ENCODE results near the gene ZNF532.

The ZNF532 gene

DNA sequence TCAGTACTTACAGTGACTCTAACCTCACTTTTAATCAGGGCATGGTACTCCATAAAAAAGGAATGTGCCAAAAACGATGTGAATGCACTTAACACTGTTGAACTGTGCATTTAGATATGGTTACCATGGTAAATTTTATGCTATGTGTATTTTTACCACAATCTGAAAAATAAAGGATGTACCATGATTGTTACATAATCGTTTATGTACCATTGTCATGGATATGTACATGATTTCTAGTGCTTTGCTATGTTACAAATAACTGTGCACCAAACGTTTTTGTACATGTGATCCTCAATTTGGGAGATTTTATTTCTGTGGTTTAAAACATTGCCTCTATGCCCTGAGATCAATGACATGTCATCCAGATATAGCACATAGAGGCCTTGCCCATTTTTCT is 21.8 kb downstream of the ZNF532 start:
- Histone ChIP-seq H3K4me1 (ENCODE audit: insufficient read depth, low read length, poor library complexity, severe bottlenecking) (peaks cover 10% of the 10 kb centered on the region), H4K20me1 (ENCODE audit: insufficient read depth, low read length, poor library complexity, severe bottlenecking) (no peaks in the 10 kb centered on the region), H3K9me3 (ENCODE audit: insufficient read depth, low read depth, low read length) (no peaks in the 10 kb centered on the region), H3F3A (ENCODE audit: low read depth) (no peaks in the 10 kb centered on the region), H3K36me3 (ENCODE audit: insufficient read depth, low read length) (no peaks in the 10 kb centered on the region), H3K4me2 (ENCODE audit: low read depth, low read length, poor library complexity, severe bottlenecking) (no peak overlapping the region), H3K9me2 (replicated peaks; ENCODE audit: low read depth, low read length) (no peaks in the 10 kb centered on the region), H3K9ac (ENCODE audit: low read depth, low read length, poor library complexity, severe bottlenecking) (no peak overlapping the region), H3K79me2 (ENCODE audit: insufficient read depth, low read length) (no peaks in the 10 kb centered on the region), H3K27me3 (ENCODE audit: insufficient read depth, low read length, poor library complexity, severe bottlenecking) (peaks cover 15% of the 10 kb centered on the region), H3K4me3 (ENCODE audit: low read length, poor library complexity, severe bottlenecking) (no peak overlapping the region), H2AFZ (ENCODE audit: low read length) (no peak overlapping the region)
- no peak for TF ChIP-seq EZH2phosphoT487 (IDR thresholded peaks at IDR 0.05; ENCODE audit: borderline replicate concordance)
- TF ChIP-seq, protein P1, sequence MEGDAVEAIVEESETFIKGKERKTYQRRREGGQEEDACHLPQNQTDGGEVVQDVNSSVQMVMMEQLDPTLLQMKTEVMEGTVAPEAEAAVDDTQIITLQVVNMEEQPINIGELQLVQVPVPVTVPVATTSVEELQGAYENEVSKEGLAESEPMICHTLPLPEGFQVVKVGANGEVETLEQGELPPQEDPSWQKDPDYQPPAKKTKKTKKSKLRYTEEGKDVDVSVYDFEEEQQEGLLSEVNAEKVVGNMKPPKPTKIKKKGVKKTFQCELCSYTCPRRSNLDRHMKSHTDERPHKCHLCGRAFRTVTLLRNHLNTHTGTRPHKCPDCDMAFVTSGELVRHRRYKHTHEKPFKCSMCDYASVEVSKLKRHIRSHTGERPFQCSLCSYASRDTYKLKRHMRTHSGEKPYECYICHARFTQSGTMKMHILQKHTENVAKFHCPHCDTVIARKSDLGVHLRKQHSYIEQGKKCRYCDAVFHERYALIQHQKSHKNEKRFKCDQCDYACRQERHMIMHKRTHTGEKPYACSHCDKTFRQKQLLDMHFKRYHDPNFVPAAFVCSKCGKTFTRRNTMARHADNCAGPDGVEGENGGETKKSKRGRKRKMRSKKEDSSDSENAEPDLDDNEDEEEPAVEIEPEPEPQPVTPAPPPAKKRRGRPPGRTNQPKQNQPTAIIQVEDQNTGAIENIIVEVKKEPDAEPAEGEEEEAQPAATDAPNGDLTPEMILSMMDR (conservative IDR thresholded peaks at IDR 0.05; ENCODE audit: low read length): no peak

- Histone ChIP-seq H3K4me3 (ENCODE audit: low read length, poor library complexity, severe bottlenecking) (no peak overlapping the region), H3K9me2 (replicated peaks; ENCODE audit: low read depth, low read length) (no peaks in the 10 kb centered on the region), H4K20me1 (ENCODE audit: insufficient read depth, low read length, poor library complexity, severe bottlenecking) (no peaks in the 10 kb centered on the region), H3K9me3 (ENCODE audit: insufficient read depth, low read depth, low read length) (no peaks in the 10 kb centered on the region), H3K4me1 (ENCODE audit: insufficient read depth, low read length, poor library complexity, severe bottlenecking) (peaks cover 10% of the 10 kb centered on the region), H3K4me2 (ENCODE audit: low read depth, low read length, poor library complexity, severe bottlenecking) (peak overlapping the region; percentile 53), H3K79me2 (ENCODE audit: insufficient read depth, low read length) (no peaks in the 10 kb centered on the region), H2AFZ (ENCODE audit: low read length) (no peak overlapping the region), H3F3A (ENCODE audit: low read depth) (no peaks in the 10 kb centered on the region), H3K27me3 (ENCODE audit: insufficient read depth, low read length, poor library complexity, severe bottlenecking) (peaks cover 15% of the 10 kb centered on the region), H3K36me3 (ENCODE audit: insufficient read depth, low read length) (no peaks in the 10 kb centered on the region), H3K9ac (ENCODE audit: low read depth, low read length, poor library complexity, severe bottlenecking) (no peak overlapping the region)
- TF ChIP-seq, protein P1 (conservative IDR thresholded peaks at IDR 0.05; ENCODE audit: low read length): no peak
- no peak for TF ChIP-seq EZH2phosphoT487 (IDR thresholded peaks at IDR 0.05; ENCODE audit: borderline replicate concordance)
Observed at GRCh38 chr18:58886864-58887612, 22.4 kb downstream of the ZNF532 start.

- H3K36me3 ChIP-seq (ENCODE audit: insufficient read depth, low read length): no peaks in the 10 kb centered on the region
- no peaks in the 10 kb centered on the region for H3F3A ChIP-seq (ENCODE audit: low read depth)
- peak overlapping the region; percentile 12 for H3K4me3 ChIP-seq (ENCODE audit: low read length, poor library complexity, severe bottlenecking)
- TF ChIP-seq EZH2phosphoT487 (IDR thresholded peaks at IDR 0.05; ENCODE audit: borderline replicate concordance): peak; percentile 19; the same call in 1 of the 2 replicates
- TF ChIP-seq, protein P1 (conservative IDR thresholded peaks at IDR 0.05; ENCODE audit: low read length): no peak
- no peaks in the 10 kb centered on the region for H3K9me3 ChIP-seq (ENCODE audit: insufficient read depth, low read depth, low read length)
- H4K20me1 ChIP-seq (ENCODE audit: insufficient read depth, low read length, poor library complexity, severe bottlenecking): no peaks in the 10 kb centered on the region
- no peaks in the 10 kb centered on the region for H3K79me2 ChIP-seq (ENCODE audit: insufficient read depth, low read length)
- peaks cover 10% of the 10 kb centered on the region for H3K4me1 ChIP-seq (ENCODE audit: insufficient read depth, low read length, poor library complexity, severe bottlenecking)
- H3K4me2 ChIP-seq (ENCODE audit: low read depth, low read length, poor library complexity, severe bottlenecking): peak overlapping the region; percentile 53
- no peak overlapping the region for H3K9ac ChIP-seq (ENCODE audit: low read depth, low read length, poor library complexity, severe bottlenecking)
- H3K27me3 ChIP-seq (ENCODE audit: insufficient read depth, low read length, poor library complexity, severe bottlenecking): peaks cover 14% of the 10 kb centered on the region
- no peaks in the 10 kb centered on the region for H3K9me2 ChIP-seq (replicated peaks; ENCODE audit: low read depth, low read length)
- no peak overlapping the region for H2AFZ ChIP-seq (ENCODE audit: low read length)
Observed at GRCh38 chr18:58887613-58887963, 22.9 kb downstream of the ZNF532 start.
